ENCODE measurements around the gene UNK.

Gene UNK

GRCh38 chr17:75784473-75785015 is at the start of gene UNK:
UNK (plus strand) TSS chr17:75784806; CDS start chr17:75784881, 75 bp downstream.
- H3K36me3 ChIP-seq (ENCODE audit: control insufficient read depth in 2 of 2, insufficient read depth in 2 of 2, low read length in 2 of 2): no peaks in the 10 kb centered on the region
- no peaks in the 10 kb centered on the region for H3K27me3 ChIP-seq (ENCODE audit: control insufficient read depth in 1 of 2, insufficient read depth in 2 of 2, low read length in 2 of 2)
- H3K4me1 ChIP-seq (ENCODE audit: control insufficient read depth, insufficient read depth, low read length): peaks cover 19% of the 10 kb centered on the region
- H3K4me3 ChIP-seq (ENCODE audit: low read length in 2 of 2): peak within 1 kb of the TSS; percentile 63 to 79
- peak within 1 kb of the TSS; percentile 99 for H3K27ac ChIP-seq (ENCODE audit: low read length)
- H3K9me3 ChIP-seq (ENCODE audit: control insufficient read depth in 2 of 2, low read length in 2 of 2): no peaks in the 10 kb centered on the region
- H3K9ac ChIP-seq (ENCODE audit: low read length in 2 of 2): peak within 1 kb of the TSS; percentile 88 to 98

GRCh38 chr17:75736173-75736835 is 48.3 kb upstream of the UNK start:
- Histone ChIP-seq H3K4me1 (ENCODE audit: control insufficient read depth, insufficient read depth, low read length) (no peaks in the 10 kb centered on the region), H3K4me3 (ENCODE audit: low read length in 2 of 2) (no peak overlapping the region), H3K27me3 (ENCODE audit: control insufficient read depth in 1 of 2, insufficient read depth in 2 of 2, low read length in 2 of 2) (no peaks in the 10 kb centered on the region), H3K9ac (ENCODE audit: low read length in 2 of 2) (no peak overlapping the region), H3K9me3 (ENCODE audit: control insufficient read depth in 2 of 2, low read length in 2 of 2) (no peaks in the 10 kb centered on the region), H3K27ac (ENCODE audit: low read length) (no peak overlapping the region), H3K36me3 (ENCODE audit: control insufficient read depth in 2 of 2, insufficient read depth in 2 of 2, low read length in 2 of 2) (no peaks in the 10 kb centered on the region)

- no peak overlapping the region for H3K27ac ChIP-seq (ENCODE audit: low read length)
- H3K9me3 ChIP-seq (ENCODE audit: control insufficient read depth in 2 of 2, low read length in 2 of 2): no peaks in the 10 kb centered on the region
- no peak overlapping the region for H3K4me3 ChIP-seq (ENCODE audit: low read length in 2 of 2)
- no peaks in the 10 kb centered on the region for H3K27me3 ChIP-seq (ENCODE audit: control insufficient read depth in 1 of 2, insufficient read depth in 2 of 2, low read length in 2 of 2)
- no peak overlapping the region for H3K9ac ChIP-seq (ENCODE audit: low read length in 2 of 2)
- H3K36me3 ChIP-seq (ENCODE audit: control insufficient read depth in 2 of 2, insufficient read depth in 2 of 2, low read length in 2 of 2): no peaks in the 10 kb centered on the region
- no peaks in the 10 kb centered on the region for H3K4me1 ChIP-seq (ENCODE audit: control insufficient read depth, insufficient read depth, low read length)
Measured at GRCh38 chr17:75737133-75737962, 47.3 kb upstream of the UNK start.

GRCh38 chr17:75738218-75738802 is 46.3 kb upstream of the UNK start:
- H3K27me3 ChIP-seq (ENCODE audit: control insufficient read depth in 1 of 2, insufficient read depth in 2 of 2, low read length in 2 of 2): no peaks in the 10 kb centered on the region
- H3K9me3 ChIP-seq (ENCODE audit: control insufficient read depth in 2 of 2, low read length in 2 of 2): no peaks in the 10 kb centered on the region
- no peaks in the 10 kb centered on the region for H3K4me1 ChIP-seq (ENCODE audit: control insufficient read depth, insufficient read depth, low read length)
- H3K36me3 ChIP-seq (ENCODE audit: control insufficient read depth in 2 of 2, insufficient read depth in 2 of 2, low read length in 2 of 2): no peaks in the 10 kb centered on the region
- no peak overlapping the region for H3K9ac ChIP-seq (ENCODE audit: low read length in 2 of 2)
- H3K4me3 ChIP-seq (ENCODE audit: low read length in 2 of 2): no peak overlapping the region
- no peak overlapping the region for H3K27ac ChIP-seq (ENCODE audit: low read length)

- H3K36me3 ChIP-seq (ENCODE audit: control insufficient read depth in 2 of 2, insufficient read depth in 2 of 2, low read length in 2 of 2): no peaks in the 10 kb centered on the region
- H3K9ac ChIP-seq (ENCODE audit: low read length in 2 of 2): no peak overlapping the region
- no peak overlapping the region for H3K27ac ChIP-seq (ENCODE audit: low read length)
- no peaks in the 10 kb centered on the region for H3K4me1 ChIP-seq (ENCODE audit: control insufficient read depth, insufficient read depth, low read length)
- H3K4me3 ChIP-seq (ENCODE audit: low read length in 2 of 2): no peak overlapping the region
- H3K27me3 ChIP-seq (ENCODE audit: control insufficient read depth in 1 of 2, insufficient read depth in 2 of 2, low read length in 2 of 2): no peaks in the 10 kb centered on the region
- no peaks in the 10 kb centered on the region for H3K9me3 ChIP-seq (ENCODE audit: control insufficient read depth in 2 of 2, low read length in 2 of 2)
Measured at GRCh38 chr17:75739174-75739573, 45.4 kb upstream of the UNK start.

GRCh38 chr17:75739801-75740200 is 44.8 kb upstream of the UNK start:
- Histone ChIP-seq H3K4me3 (ENCODE audit: low read length in 2 of 2) (no peak overlapping the region), H3K4me1 (ENCODE audit: control insufficient read depth, insufficient read depth, low read length) (no peaks in the 10 kb centered on the region), H3K36me3 (ENCODE audit: control insufficient read depth in 2 of 2, insufficient read depth in 2 of 2, low read length in 2 of 2) (no peaks in the 10 kb centered on the region), H3K27me3 (ENCODE audit: control insufficient read depth in 1 of 2, insufficient read depth in 2 of 2, low read length in 2 of 2) (no peaks in the 10 kb centered on the region), H3K9me3 (ENCODE audit: control insufficient read depth in 2 of 2, low read length in 2 of 2) (no peaks in the 10 kb centered on the region), H3K27ac (ENCODE audit: low read length) (no peak overlapping the region), H3K9ac (ENCODE audit: low read length in 2 of 2) (no peak overlapping the region)

GRCh38 chr17:75740215-75740614 is 44.4 kb upstream of the UNK start:
- Histone ChIP-seq H3K4me1 (ENCODE audit: control insufficient read depth, insufficient read depth, low read length) (no peaks in the 10 kb centered on the region), H3K9ac (ENCODE audit: low read length in 2 of 2) (no peak overlapping the region), H3K4me3 (ENCODE audit: low read length in 2 of 2) (no peak overlapping the region), H3K9me3 (ENCODE audit: control insufficient read depth in 2 of 2, low read length in 2 of 2) (no peaks in the 10 kb centered on the region), H3K36me3 (ENCODE audit: control insufficient read depth in 2 of 2, insufficient read depth in 2 of 2, low read length in 2 of 2) (no peaks in the 10 kb centered on the region), H3K27ac (ENCODE audit: low read length) (no peak overlapping the region), H3K27me3 (ENCODE audit: control insufficient read depth in 1 of 2, insufficient read depth in 2 of 2, low read length in 2 of 2) (no peaks in the 10 kb centered on the region)

GRCh38 chr17:75740631-75741077 is 44.0 kb upstream of the UNK start:
- Histone ChIP-seq H3K4me1 (ENCODE audit: control insufficient read depth, insufficient read depth, low read length) (no peaks in the 10 kb centered on the region), H3K9me3 (ENCODE audit: control insufficient read depth in 2 of 2, low read length in 2 of 2) (no peaks in the 10 kb centered on the region), H3K4me3 (ENCODE audit: low read length in 2 of 2) (no peak overlapping the region), H3K27ac (ENCODE audit: low read length) (no peak overlapping the region), H3K9ac (ENCODE audit: low read length in 2 of 2) (no peak overlapping the region), H3K27me3 (ENCODE audit: control insufficient read depth in 1 of 2, insufficient read depth in 2 of 2, low read length in 2 of 2) (no peaks in the 10 kb centered on the region), H3K36me3 (ENCODE audit: control insufficient read depth in 2 of 2, insufficient read depth in 2 of 2, low read length in 2 of 2) (no peaks in the 10 kb centered on the region)

- H3K9ac ChIP-seq (ENCODE audit: low read length in 2 of 2): no peak overlapping the region
- H3K9me3 ChIP-seq (ENCODE audit: control insufficient read depth in 2 of 2, low read length in 2 of 2): no peaks in the 10 kb centered on the region
- H3K27me3 ChIP-seq (ENCODE audit: control insufficient read depth in 1 of 2, insufficient read depth in 2 of 2, low read length in 2 of 2): no peaks in the 10 kb centered on the region
- no peaks in the 10 kb centered on the region for H3K36me3 ChIP-seq (ENCODE audit: control insufficient read depth in 2 of 2, insufficient read depth in 2 of 2, low read length in 2 of 2)
- no peak overlapping the region for H3K4me3 ChIP-seq (ENCODE audit: low read length in 2 of 2)
- H3K4me1 ChIP-seq (ENCODE audit: control insufficient read depth, insufficient read depth, low read length): peaks cover under 1% of the 10 kb centered on the region
- no peak overlapping the region for H3K27ac ChIP-seq (ENCODE audit: low read length)
Measured at GRCh38 chr17:75742337-75742736, 42.3 kb upstream of the UNK start.

- Histone ChIP-seq H3K27ac (ENCODE audit: low read length) (no peak overlapping the region), H3K27me3 (ENCODE audit: control insufficient read depth in 1 of 2, insufficient read depth in 2 of 2, low read length in 2 of 2) (no peaks in the 10 kb centered on the region), H3K9me3 (ENCODE audit: control insufficient read depth in 2 of 2, low read length in 2 of 2) (no peaks in the 10 kb centered on the region), H3K36me3 (ENCODE audit: control insufficient read depth in 2 of 2, insufficient read depth in 2 of 2, low read length in 2 of 2) (no peaks in the 10 kb centered on the region), H3K4me1 (ENCODE audit: control insufficient read depth, insufficient read depth, low read length) (peaks cover 4% of the 10 kb centered on the region), H3K9ac (ENCODE audit: low read length in 2 of 2) (no peak overlapping the region), H3K4me3 (ENCODE audit: low read length in 2 of 2) (no peak overlapping the region)
Measured at GRCh38 chr17:75743625-75744206, 40.9 kb upstream of the UNK start.

Measured in stomach smooth muscle (tissue), 2 donors.